Stimulated activated CD4-positive, alpha-beta T cell treated with anti-CD3 and anti-CD28 coated beads, TNF-alpha, amount 100 ng/mL, for 24 hours (primary cell): ENCODE results near the gene HMOX2.

Experiments used
- DNase-seq, 3 experiments: peaks; one replicate each; pipeline ENCODE4 v3.0.0-alpha.2; 2020; ENCODE audit warnings: low read depth in 3 of 3

The HMOX2 gene

DNA sequence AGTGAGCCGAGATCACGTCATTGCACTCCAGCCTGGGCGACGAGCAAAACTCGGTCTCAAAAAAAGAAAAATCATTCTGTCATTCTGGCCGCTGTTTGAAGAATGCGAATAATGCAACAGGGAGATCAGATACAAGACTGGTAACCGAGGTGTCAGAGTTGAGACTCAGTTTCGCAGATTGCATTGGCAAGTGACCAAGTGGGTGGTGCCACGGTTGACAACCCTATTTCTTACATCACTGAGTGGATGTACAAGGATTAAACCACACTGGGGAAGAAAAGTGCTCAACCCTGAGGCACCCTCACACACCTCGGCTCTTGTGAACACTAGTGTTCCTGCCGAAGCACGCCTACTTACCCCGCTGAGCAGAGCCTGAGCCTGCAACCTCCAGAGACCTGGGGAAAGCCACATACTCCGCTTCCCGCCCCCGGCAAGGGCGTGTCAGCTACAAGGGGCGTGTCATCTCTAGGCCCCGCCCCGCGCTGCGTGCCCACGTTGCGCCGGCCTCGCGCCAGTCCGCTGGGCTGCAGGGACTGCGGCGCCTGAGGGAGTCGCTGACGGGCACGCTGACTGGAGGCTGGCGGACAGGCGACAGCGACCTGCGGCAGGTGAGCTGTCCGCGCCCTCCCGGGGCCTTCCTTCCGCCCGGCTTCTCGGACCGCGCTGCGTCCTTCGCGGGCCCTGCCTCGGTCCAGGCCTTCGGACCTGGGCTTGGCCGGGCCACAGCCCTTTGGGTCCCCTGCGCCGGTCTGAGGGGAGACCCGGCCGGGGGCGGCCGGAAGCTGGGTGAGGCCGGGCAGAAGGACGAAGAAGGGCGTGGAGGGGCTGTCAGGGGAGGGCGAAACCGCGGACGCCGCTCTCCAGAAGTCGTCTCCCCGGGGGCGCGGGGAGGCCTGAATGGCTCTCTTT, at the start of gene HMOX2:
Gene HMOX2 (plus strand): TSS at position 519 of the 909 bp plus-strand sequence. CDS start 29,127 bp downstream, outside the sequence.
- peak; percentile 88 to 94 (median 88) for DNase-seq

DNA sequence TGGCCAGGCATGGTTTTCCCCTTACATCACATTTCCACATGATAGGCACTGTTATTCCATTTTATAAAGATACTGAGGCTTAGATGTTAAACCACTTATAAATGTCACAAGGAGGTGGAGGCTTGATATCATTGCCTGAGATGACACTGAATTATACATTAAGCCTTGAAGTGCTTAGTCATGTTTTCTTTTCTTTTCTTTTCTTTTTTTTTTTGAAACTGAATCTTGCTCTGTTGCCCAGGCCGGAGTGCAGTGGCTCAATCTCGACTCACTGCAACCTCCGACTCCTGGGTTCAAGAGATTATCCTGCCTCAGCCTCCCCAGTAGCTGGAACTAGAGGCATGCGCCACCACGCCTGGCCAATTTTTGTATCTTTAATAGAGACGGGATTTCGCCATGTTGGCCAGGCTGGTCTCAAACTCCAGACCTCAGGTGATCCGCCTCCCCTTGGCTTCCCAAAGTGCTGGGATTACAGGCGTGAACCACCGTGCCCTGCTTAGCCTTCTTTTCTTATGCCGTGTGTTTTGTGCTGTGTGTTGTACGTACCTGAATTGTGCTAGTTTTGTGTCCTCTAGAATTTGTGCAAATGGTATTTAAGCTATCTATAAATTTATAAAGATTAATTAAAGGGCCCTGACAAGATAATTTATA, 49.4 kb upstream of the HMOX2 start:
- DNase-seq, result no peak

DNA sequence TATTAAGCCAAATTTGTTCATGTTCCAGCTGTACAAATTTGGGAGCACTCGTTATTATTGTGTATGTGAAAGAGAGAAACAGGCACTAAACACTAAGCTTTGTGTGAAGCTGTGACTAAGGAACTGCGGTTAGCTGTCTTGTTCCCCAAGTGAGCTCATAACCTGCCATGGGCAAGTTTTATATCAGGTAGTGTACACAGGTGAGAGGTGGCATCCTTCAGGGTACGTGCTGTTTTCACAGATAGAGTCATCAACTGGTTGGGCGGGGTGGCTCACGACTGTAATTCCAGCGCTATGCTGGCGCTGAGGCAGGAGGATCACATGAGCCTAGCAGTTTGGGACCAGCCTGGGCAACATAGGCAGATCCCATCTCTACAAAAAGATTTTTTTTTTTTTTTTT, 47.7 kb upstream of the HMOX2 start:
- DNase-seq, result no peak

GRCh38 chr16:4431023-4431422, 45.2 kb upstream of the HMOX2 start:
- no peak for DNase-seq

DNA sequence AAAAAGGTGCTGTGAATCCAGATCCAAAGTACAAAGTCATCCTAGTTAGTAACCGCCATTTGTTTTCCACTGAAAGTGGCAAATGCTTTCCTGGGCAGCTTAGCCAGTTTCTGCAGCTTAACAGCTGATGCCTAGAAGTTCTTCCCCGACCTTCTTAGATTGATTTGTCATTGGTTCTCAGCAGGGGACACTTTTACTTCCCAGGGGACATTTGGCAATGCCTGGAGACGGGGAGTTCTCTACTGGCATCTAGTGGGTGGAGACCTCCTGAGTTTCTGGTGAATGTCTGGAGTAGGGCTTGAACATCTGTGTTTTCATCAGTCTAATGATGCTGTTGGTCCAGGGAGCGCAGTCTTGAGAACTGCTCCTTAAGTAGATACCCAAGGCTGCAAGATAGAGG, 43.0 kb upstream of the HMOX2 start:
- no peak for DNase-seq

DNA sequence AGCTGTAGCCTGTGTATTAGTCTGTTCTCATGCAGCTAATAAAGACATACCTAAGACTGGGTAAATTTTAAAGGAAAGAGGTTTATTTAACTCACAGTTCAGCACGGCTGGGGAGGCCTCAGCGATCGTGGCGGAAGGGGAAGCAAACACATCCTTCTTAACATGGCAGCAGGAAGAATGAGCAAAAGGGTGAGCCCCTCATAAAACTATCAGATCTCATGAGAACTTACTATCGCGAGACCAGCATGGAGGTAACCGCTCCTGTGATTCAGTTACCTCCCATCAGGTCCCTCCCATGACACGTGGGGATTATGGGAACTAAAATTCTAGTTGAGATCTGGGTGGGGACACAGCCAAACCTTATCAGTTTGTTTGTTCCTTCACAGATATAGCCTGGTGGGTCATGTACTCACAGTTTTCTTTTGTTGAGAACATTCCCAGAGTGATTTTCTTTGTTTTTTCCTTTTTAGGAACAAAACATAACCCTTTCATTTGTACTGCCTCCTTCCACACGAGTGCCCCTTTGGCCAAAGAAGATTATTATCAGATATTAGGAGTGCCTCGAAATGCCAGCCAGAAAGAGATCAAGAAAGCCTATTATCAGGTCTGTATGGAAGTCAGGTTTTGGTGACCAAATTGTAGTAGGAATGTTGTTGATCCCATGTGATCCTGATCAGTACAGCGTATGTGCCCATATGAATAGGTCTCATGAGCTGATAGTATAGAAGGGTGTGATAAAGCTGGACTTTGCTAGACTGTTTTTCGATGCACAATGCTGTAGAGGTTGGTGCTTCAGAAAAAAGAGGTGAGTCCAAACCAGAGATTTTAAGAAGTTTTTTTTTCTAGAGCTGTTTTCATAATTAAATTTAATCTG, 42.0 kb upstream of the HMOX2 start:
- DNase-seq, result no peak

DNA sequence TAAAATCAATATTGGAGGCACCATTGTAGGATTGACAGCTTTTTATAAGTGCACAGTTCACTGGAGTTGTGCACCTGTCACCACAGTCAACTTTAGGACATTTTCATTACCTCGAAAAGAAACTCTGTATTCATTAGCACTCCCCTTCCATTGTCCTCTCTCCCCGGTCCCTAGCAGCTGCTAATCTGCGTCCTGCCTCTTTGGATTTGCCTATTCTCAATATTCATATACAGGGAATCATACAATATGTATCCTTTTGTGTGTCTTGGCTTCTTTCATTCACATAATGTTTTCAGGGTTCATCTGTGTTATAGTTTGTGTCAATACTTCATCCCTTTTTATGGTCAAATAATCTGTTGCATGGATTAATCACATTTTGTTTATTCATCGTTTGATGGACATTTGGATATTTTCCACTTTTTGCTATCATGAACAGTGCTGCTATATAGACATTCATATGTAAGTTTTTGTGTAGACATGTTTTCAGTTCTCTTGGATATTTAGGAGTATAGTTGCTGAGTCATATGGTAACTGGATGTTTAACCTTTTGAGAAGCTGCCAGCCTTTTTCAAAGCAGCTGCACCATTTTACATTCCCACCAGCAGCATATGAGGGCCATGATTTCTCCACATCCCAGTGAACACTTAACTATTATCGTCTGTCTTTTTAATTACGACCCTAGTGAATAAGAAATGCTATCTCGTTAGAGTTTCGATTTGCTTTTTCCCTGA, 40.7 kb upstream of the HMOX2 start:
- no peak for DNase-seq

DNA sequence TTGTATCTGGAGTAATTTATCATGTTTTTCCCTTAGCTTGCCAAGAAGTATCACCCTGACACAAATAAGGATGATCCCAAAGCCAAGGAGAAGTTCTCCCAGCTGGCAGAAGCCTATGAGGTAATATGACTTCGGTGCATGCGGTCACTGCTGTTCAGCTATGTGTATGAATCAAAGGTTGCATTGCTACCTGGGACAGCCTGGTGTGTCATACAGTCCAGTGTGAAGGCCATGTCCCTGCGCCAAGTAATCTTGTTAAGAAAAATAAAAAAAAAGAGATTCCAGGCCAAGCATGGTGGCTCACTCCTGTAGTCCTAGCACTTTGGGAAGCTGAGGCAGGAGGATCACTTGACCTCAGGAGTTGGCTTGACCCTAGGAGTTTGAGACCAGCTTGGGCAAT, 38.8 kb upstream of the HMOX2 start:
- no peak for DNase-seq

GRCh38 chr16:4442371-4442770, 33.8 kb upstream of the HMOX2 start:
- no peak for DNase-seq

GRCh38 chr16:4443271-4443670, 32.9 kb upstream of the HMOX2 start:
- no peak for DNase-seq

GRCh38 chr16:4443986-4444385, 32.2 kb upstream of the HMOX2 start:
- no peak for DNase-seq

GRCh38 chr16:4450430-4450829, 25.8 kb upstream of the HMOX2 start:
- no peak for DNase-seq

- DNase-seq, result no peak
Measured at GRCh38 chr16:4450931-4451519, 25.2 kb upstream of the HMOX2 start.

- no peak for DNase-seq
Measured at GRCh38 chr16:4452674-4453073, 23.5 kb upstream of the HMOX2 start.

DNA sequence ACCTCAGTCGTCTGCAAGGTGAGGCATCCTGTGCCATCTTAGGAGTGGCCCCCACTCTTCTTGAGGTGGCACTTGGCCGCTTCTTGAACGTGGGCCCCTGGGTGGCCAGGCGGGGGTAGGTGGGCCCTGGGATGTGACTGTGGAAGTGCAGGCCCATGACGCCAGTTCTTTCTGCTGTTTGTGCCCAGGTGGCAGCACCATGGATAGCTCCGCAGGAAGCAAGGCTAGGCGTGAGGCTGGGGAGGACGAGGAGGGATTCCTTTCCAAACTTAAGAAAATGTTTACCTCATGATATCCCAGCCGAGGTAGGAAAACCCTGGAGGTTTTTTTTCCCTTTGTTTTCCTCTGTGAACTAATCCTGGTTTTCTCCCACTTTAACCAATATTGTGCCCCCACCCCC, 21.6 kb upstream of the HMOX2 start:
- no peak for DNase-seq

DNA sequence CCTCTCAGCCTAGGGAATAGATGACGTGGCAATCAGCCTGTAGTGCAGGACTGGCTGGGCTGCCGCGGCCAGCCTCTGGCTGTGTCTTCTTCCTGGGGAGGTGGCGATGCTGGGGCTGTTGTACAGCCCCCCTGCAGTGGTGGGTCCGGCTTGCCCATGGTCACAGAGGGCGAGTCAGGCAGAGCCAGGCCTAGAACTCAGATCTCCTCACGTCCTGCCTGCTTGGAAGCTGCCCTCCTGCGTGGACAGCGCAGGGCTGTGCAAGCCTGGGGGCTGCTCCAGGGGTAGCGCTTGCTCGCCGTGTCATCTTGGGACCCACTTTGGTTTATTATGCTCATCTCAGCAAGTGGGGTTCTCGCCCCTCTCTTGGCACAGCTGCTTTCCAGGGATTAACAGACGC, 21.1 kb upstream of the HMOX2 start:
- no peak for DNase-seq

GRCh38 chr16:4455951-4456350, 20.2 kb upstream of the HMOX2 start:
- no peak for DNase-seq

DNA sequence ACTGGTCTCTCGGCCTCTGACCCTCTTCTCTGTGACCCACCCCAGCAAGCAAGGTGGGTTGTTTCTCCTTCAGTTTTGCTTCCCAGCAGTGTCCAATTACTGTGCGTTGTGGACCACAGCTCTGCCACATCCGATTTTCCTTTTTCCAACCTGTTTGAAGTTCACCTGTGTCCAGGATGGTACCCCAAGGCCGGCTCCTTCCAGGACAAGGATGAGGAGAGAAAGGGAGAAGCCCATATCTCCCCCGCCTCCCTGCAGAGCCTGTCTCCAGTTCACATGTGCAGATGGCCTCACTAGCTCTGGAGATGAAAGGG, 15.3 kb upstream of the HMOX2 start:
- no peak for DNase-seq

- no peak for DNase-seq
Measured at GRCh38 chr16:4461250-4462085, 14.7 kb upstream of the HMOX2 start.

DNA sequence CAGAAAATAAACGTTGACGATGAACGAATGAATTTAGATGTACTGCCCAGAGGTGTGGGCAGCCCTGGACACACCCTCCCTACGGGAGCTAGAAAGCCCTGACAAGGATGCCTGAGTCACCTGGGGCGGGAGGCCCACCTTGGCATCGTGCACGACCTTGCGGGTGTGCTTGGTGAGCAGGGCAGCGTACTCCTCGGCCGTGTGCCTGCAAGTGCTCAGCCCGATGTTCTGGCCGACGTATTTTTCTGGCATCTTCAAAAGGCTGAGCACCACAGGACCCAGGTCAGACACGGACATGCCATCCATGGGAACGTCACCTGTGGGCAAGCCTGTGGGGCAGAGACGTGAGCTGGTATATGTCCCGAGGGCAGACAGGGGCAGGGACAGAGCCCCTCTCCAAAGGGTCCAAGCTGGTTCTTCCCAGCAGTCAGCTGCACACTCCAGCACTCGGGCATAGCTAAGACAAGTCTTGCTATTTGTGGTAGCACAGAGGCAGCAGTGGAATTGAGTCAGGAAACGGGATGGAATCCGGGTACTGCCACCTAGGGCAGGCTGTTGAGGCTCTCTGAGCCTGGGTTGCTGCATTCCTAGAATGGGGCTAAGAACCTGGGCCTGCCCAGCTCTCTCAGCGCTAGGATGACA, 12.6 kb upstream of the HMOX2 start:
- no peak for DNase-seq
